Activated CD4-positive, CD25-positive, alpha-beta regulatory T cell treated with anti-CD3 and anti-CD28 coated beads, Interleukin-2, amount 50 U/mL, for 72 hours (primary cell): ENCODE measurements around the gene LEPROT.

Experiments used
- DNase-seq: peaks from one replicate; pipeline ENCODE4 v3.0.0; 2021

The LEPROT gene

DNA sequence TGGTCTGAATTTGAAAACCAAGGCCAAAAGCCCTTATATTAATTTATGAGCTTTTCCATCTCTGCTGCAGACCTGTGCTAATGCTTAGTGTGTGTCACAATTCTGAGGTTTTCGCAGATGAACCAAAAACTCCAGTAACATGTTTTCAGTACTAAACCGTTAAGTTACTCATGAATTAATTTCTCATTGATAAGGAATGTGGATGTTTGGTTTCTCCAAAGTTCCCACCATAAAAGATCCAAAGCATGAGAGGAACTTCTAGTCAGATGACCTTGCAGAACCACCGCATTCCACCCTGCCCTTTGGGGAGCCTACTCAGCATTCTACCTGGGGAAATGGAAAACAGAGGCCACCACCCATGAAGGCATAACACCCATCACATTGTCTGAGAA lies 7.5 kb upstream of the LEPROT start:
- no peak for DNase-seq

DNA sequence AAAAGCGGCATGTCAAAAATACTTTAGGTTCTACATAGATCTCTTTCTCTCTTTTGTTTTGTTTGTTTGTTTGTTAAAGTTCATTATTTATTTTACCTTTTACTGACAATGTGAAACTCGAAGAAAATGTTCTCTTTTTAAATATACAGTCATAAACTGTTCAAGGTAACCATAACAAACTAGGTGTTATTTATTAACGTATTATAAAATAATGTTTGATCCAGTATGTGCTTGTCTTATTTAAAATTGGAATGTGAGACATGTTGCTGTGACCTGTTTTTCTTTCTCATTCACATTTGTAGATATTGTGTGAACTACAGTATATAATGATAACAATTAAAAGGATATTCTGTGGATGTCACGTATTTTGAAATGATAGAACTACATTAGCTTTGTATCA lies 5.9 kb upstream of the LEPROT start:
- DNase-seq = no peak

DNA sequence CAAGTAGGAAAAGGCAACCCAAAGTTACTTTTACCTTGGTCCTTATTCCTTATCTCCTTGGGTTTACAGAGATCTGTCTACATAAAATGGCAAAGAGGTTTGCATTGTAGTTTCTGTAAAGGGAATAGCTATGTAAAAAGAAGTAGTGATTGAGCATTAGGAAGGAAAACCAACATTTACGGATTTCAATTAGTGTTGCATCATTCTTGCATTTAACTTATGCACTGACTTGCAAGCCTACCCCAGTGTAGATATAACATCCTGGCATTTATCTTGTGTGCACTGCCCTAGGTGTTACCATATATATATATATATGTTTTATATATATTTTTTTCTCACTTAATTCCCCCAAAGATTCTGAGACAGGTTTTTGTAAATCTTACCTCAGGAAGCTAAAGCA lies 3.7 kb upstream of the LEPROT start:
- no peak for DNase-seq

DNA sequence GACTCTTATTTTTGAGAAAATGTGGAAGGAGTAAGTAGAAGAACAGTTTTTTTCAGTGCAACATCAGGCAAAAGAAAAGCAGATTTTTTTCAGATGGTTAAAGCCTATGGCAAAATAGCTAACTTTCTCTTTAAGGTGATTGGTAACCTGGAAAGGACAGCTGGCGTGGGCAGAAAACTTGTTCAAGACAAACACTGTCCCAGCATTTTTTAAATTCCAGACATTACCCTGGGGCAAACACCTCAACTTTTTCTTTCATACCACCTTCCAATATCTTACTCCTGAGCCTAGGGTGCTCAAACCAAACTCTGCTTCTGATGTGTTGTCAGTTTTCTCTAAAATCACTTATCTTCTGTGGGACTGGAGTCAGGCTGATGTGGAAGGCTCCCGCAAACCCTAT lies 2.7 kb upstream of the LEPROT start:
- DNase-seq = no peak

DNA sequence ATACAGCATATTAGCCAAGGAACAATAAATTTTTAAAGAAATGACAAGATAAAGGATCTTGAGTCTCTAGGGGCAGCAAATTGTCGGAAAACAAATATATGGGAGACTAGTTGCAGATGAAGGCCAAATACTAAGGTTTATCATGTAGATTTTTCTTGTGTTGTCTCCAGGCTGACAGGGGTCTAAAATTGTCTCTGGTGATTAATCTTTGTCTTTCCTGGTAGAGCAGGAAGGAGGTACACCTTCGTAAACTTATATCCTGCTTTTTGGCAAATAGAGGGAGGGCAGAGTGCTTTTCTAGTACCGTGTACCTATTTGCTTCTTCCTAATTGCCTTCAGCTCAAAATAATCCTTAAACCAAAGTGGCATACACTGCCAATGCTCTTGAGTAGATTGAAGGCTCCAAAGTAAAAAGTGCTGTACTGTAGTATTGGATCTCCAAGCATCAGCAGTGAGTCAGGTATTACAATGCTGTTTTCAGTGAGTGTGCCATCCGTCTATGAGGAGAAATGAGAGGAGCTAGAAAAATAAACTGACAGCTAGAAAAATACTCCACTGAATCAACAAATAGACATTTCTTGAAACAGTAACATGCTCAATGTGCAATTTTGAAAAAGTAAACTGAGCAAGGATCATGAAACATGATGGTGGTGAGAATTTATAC lies 1.8 kb upstream of the LEPROT start:
- no peak for DNase-seq

DNA sequence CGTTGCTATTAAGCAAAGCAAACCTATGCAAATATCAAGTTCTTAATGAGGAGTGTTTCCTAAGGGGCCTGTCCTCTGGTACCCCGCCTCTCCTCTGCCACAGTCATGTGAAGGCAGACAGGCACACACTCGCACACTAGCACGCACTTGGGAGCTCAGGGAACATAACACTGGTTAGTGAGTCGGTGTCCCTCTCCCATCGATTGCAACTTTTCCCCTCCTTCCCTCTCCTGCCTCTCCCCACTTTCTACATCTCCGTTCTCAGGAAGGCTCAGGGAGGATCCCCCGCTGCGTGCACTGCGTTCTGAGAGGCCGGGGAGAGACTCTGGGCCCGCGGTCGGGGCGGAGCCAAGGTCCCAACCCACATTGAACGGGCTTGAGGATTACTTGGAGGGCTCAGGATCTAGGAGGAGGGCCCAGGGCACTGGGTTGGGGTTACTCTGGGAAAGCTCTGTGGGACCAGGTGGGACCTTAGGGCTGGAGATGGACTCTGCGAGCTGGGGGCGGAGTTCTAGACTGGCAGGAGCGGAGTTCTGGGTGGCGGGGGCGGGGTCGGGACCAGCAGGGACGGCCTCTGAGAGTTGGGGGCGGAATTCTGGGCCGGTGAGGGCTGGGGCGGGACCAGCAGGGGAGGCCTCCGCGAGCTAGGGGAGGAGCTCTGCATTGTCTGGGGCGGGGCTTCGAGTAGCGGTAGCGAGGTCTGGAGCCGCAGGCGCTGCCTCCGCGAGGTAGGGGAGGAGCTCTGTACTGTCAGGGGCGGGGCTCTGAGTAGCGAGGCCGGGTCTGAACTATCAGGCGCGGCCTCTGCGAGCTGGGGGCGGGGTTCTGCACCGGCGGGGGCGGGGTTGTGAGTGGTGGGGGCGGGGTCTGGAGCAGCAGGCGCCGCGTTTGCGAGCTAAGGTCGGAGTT lies 533 bp upstream of the LEPROT start:
- peak; percentile 98 for DNase-seq

DNA sequence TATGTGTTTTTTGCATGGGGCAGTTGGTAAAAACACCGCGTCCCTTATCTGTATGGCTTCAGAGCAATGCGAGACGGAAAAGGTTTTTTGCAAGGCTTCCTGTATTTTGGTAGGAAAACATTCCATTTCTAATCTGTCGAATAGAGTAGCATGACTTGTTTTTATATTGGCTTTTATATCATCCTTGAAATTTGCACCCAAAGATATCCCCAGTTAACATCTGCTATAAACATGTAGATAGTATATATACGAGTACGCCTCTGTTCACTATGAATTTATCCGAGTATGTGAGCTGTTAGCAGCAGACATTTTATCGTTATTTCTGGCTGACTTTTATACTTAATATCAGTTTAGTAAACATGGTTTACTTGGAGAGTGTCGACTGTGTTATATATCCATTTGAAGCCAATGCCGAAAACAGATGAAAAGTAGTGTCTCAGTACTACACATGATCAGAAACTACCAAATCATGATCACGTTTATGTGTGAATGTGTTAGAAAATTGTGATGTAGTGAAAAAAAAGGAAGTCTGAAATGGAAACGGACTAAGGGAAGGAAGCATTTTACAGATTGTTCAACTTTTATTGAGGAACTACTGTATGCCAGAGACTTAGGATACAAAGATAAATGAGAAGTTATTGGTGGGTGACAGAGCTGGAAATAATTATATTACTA lies 1.0 kb downstream of the LEPROT start:
- no peak for DNase-seq

DNA sequence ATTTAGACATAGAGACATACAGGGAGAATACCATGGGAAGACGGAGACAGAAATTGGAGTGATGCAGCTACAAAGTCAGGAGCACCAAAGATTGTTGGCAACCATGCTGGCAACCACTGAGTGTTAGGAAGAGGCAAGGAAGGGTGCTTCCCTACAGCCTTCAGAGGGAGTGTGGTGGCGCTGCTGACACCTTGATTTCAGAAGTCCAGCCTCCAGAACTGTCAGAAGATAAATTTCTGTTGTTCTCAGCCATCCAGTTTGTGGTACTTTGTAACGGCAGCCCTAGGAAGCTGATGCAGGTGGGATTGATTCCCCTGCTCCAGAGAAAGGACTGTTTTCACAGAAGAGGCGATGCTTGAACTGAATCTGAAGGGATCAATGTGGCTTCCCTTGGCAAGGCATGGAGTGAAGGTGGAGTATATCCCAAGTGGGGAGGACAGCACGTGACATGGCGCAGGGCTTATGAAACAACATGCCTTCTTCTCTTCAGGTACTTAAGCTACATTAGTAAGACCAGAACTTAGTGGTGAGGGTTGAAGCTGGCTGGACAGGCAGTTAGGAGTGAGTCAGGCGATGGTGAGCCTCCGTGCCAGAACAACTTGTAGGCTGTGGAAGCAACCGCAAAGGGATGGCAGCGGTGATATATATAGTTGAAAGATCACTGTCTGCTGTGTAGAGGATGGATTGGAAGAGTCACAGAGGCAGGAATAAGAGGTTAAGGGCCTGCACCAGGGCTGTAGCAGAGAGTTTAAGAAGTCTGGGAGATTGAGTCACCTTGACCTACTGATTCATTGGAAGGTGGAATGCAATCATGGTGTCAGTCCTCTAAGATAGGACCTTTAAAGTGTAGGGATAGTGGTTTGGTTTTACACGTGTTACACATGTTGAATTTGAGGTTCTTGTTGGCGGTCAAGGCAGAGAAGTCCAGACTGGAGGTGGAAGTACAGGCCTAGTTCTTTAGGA lies 2.1 kb downstream of the LEPROT start:
- DNase-seq = no peak

DNA sequence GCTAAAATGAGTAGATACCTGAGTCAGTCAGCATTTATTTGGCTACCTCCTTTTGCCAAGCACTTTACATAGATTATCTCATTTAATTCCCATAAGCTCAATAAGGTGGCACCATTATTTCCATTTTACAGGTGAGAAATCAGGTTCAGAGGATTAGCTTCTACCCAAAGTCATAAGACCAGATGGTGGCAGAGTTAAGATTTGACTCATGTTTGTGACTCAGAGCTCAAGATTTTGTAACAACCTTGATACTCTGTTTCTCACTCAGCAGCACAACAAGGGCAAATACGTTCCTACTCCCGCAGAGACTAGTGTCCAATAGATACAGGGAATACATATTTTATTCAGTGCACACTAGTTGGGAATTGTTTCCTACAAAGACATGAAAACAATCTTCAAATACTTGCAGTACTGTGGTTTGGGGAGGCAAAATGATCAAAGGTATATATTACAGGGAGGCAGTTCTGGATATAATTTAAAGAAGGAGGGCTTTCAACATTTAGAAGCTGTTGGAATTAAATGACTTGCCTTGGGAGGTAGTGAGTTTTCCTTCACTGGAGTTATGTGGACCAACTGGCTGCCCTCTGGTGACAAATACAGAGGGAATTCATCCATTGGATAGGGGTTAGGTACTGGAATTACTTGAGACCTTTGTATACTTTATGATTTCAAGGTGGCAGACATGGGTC lies 3.6 kb downstream of the LEPROT start:
- DNase-seq = no peak

DNA sequence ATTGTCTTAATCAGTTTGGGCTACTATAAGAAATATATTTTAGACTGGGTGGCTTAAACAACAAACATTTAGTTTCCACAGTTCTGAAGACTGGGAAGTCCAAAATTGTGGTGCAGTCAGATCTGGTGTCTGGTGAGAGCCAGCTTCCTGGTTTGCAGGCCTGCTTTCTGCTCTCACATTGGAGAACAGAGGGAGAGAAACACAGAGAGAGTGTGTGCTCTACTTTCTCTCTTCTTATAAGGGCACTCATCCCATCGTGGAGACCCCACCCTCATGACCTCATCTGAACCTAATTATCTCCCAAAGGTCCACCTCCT lies 4.1 kb downstream of the LEPROT start:
- DNase-seq = no peak

DNA sequence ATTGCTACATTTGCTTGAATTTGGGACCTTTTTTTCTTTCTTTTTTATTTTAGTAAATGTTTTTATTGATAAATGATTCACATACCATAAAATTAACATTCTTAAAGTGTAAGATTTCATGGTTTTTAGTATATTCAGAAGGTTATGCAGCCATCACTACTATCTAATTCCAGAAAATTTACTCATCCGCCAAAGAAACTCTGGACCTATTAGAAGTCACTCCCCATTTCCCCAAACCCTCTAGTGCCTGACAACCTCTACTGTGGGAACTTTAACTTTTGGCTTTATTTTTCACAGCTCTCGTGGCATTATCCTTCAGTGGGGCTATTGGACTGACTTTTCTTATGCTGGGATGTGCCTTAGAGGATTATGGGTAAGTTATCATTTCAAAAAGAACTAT lies 4.5 kb downstream of the LEPROT start:
- DNase-seq = no peak

DNA sequence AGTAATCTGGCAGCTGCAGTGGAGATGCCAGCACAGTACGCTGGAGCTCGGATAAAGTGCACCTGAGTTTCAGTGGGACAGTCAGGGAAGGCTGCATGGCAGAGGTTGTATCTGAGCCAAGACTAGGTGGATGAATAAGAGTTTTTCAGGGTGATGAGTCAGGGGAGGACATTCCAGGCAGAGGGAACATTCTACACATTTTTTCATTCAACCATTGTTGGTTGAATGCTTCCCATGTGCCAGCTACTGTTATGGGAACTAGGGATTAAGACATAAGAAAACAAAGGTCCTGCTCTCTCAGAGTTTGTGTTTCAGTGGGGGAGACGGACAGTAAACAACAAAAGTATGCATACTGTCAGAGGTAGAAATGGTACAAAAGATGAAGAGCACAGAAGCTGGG lies 5.2 kb downstream of the LEPROT start:
- no peak for DNase-seq

DNA sequence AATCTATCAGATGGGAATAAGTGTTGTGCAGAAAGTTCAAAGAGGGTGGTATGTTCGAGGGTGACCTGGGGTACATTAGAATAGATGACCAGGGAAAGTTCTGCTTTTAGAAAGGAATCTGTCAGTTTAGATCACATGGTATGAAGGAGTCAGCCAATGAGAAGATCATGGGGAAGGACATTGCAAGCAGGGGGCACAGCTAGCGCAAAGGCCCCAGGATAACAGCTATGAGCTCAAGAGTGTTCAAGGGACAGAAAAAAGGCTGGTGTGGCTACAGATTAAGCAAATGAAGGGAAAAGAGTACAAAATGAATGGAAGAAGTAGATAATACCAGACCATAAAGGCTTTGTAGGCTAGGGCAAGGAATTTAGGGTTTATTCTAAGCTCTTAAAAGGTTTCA lies 8.6 kb downstream of the LEPROT start:
- no peak for DNase-seq

DNA sequence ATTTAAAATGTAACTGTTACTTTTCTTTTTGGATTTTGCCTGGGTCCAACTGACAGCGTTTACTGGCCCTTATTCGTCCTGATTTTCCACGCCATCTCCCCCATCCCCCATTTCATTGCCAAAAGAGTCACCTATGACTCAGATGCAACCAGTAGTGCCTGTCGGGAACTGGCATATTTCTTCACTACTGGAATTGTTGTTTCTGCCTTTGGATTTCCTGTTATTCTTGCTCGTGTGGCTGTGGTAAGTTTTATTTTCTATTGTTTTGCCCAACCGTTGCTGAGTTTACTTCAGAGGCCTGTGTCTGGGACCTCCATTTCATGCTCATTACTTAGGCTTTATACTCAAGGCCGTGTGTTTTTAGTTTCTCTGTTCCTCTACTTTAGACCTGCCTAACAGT lies 9.3 kb downstream of the LEPROT start:
- no peak for DNase-seq

DNA sequence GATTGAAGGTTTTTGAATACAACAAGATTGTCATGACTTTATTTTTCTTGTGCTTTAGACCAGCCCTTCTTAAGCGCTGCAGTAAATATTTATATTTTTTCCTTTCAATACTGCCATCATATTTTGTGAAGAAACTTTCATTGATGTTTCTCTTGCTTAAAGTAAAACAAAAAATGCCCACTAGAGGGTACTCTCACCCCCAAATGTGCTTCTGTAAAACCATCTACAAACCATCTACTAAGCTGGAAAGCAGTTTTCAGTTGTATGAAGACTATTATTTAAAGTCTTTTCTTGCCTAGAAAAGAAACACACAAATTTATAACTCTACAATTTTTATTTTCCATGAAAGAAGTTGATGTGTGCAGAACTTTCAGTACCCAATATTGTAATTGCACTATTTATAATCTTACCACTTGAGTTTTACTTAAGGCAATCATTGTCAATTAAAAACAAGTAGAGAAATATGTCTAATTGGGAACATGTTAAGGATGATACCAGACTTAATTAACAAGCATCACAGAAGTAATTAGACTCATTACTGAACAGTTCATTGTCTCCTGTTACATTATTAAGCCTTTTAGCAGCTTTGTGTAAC lies 10.7 kb downstream of the LEPROT start:
- DNase-seq = no peak

DNA sequence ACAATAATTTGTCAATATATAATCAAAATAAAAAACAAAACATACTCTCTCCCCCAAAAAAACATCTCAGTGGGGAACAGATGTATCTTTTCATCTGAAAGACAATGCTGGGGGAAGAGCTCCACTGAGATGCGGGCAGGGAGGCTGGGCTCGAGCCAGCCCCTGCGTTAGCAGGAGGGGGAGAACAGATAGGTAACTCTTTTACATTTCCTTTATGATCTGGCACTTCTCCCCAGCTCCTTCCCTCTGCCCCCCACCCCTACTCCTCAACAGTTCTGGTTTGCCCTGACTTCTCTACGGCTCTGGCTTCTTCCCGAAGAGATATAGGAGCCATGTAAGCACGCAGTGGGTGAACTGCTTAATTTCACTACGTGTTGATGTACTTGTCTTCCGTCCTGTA lies 12.4 kb downstream of the LEPROT start:
- DNase-seq = no peak

DNA sequence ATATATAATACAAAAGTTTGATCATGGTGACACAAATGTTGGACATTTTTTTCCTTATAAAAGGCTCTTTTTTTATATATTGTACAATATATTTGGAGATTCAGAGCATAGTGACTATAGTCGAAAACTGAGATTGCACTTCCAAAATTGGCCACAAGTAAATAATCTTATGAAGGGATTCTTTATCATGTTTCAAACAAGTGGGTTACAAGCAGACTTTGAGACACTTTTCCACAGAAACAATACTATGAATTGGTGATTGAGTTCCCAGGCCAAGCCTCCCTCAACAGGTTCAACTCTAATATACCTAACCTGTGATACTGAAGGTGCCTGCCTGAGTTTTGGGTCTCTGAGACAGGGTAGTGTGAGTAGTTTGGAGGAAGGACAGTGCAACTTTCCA lies 13.8 kb downstream of the LEPROT start:
- DNase-seq = no peak

DNA sequence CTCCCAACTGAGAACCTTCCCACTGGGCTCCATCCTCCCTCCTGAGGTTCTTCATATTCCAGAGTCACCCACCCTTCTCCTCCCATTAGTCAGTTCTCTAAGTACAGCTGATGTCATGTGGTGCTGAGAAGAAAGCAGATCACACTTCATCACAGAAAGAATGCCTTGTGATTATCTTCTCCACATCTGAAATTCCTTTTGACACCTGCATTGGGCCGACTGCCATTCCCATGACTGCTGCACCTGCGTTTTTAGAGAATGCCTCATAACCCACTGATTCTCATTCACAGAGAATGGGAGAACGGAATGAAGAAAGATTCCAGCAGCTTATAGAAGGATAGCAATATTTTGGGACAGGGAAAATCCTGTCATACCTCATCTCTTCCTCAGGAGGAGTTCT lies 14.3 kb downstream of the LEPROT start:
- DNase-seq = no peak

DNA sequence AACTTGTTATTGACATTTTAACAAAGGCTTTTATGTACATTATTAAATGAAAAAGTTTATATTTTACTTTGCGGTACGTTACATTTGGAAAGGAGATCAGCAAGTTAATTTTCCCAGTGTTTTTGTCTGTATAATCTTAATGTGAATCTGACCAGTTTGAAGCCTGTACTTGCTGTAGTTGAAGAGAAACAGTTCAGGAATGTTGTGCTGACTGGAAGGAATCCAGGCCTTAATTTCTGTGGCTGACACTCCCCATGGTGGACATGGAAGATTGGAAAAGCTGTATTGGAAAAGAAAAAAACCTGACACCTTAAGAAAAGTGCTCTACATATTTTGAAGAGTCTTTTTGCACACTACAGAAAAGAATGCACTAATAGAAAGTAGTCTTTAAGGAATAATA lies 15.5 kb downstream of the LEPROT start:
- DNase-seq = no peak

DNA sequence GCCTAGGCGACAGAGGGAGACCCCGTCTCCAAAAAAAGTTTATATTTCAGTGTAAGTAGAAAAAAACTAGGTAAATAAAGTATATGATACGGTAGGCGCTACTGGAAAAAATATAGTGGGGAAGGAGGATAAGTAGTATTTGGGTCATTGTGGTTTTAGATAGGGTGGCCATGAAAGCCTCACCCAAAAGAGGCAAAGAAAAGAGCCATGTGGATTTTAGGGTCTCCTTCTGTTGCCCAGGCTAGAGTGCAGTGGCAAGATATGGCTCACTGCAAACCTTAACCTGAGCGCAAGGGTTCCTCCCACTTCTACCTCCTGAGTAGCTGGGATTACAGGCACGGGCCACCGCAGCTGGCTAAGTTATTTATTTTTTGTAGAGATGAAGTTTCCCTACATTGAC lies 17.1 kb downstream of the LEPROT start:
- no peak for DNase-seq

DNA sequence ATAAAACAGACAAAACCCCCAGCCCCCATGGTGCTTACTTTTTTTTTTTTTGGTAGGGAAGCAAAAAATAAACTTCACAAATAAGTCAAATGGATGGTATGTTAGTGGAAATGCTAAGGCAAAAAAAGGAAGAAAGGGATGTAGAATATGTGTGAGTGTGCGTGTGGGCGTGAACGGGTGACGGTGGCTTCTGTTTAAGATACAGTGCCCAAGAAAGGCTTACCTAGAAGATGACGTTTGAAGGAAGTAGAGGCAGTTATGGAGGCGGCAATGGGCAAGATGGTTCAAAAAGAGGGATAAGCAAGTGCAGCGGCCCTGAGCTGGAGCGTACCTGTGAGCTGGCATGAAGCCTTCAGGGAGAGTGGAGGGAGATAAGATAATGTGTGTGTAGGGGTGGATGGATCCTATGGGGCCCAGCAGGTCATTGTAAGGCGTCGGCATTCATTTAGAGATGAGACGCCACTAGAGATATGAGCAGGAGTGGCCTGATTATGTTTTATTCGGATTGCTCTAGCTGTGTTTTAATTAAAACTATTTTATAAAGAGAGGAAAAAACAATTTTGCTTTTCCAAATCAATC lies 19.9 kb downstream of the LEPROT start:
- no peak for DNase-seq

DNA sequence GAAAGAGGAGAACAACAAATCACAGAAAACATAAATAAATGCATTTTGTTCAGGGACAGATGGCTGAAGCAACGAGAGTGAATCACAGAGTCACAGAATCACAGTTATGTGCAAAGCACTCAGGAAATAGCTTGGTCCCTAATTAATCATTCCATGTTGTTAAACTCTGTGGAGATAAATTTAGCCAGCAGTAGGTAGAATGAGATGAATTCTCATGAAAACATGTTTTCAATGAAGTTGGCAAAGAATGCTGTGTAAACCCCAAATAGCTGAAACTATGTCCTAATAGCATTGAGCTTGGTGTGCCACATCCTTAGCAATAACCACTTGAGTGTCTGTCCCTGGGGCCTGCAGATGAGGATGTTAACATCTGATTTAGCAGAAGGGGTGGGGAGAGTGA lies 20.4 kb downstream of the LEPROT start:
- DNase-seq = no peak
